GM12891 (cell line): Measurements from ENCODE around the gene FMNL1.

Experiments
- PAX5 ChIP-seq: IDR thresholded peaks from 2 replicates; pipeline ENCODE4 v1.6.1; 2011; ENCODE audit warnings: low read length, moderate library complexity, mild to moderate bottlenecking; ENCODE audit not compliant: insufficient read depth, severe bottlenecking
- POLR2A ChIP-seq: IDR thresholded peaks from 2 replicates; pipeline ENCODE4 v1.6.1; 2011; ENCODE audit warnings: low read depth, low read length, control low read depth
- POLR2AphosphoS5 ChIP-seq: IDR thresholded peaks from 2 replicates; pipeline ENCODE4 v1.6.1; 2011; ENCODE audit warnings: low read depth, low read length, control low read depth
- POU2F2 ChIP-seq: IDR thresholded peaks from 2 replicates; pipeline ENCODE4 v1.6.1; 2011; ENCODE audit warnings: low read depth, mild to moderate bottlenecking, control low read depth, low read length, moderate library complexity
- TAF1 ChIP-seq: IDR thresholded peaks from 2 replicates; pipeline ENCODE4 v1.6.1; 2011; ENCODE audit warnings: low read depth, low read length, control low read depth

DNA sequence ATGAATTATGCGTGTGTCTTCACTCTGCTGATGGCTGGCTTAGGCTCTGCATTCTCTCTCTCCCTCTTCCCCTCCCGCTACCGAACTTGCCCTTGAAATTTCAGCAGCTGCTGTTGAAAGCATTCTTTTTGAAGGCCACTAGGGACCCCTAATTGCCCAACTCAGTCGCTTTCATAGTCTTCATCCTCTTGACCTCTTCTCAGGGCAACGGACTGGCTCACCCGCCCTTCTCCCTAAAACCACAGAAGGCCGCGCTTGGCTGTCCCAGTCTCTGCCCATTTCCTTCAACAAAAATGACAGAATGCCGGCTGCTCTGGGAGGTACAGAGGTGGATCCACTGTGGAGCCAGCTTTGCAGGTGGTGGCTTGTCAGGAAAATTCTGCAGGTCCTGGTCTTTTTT is 21.0 kb upstream of the FMNL1 start:
- TF ChIP-seq POLR2AphosphoS5, result no peak
- TF ChIP-seq POLR2A, result no peak
- TF ChIP-seq TAF1, result no peak
- TF ChIP-seq PAX5, result no peak
- TF ChIP-seq POU2F2, result no peak
